Adrenal gland (tissue), 12 donors: ENCODE data around the gene GMDS. TPM values are rescaled to one million over a fixed set of nuclear protein-coding genes. Genes with fewer than 3 reads are reported as not detected.

Source experiments
- DNase-seq, 7 donors: peaks; one replicate each; pipeline ENCODE4 v3.0.0-alpha.2; 2019 to 2020
- H3K27ac ChIP-seq, 5 donors: fragments of 200-600 bp; sonication (generic) in 4 of 5; 1 replicate in 3 of 5; 2 replicates in 2 of 5; pipeline versions ENCODE4 v1.5.1 to v1.8.0; 2016 to 2020; ENCODE audit warnings: mild to moderate bottlenecking in 1 of 5
- H3K27me3 ChIP-seq: fragments of 200-600 bp; 2 replicates; pipeline ENCODE4 v1.8.0; 2021
- H3K36me3 ChIP-seq, 2 donors: fragments of 200-600 bp; replicated peaks in 1 of 2; 1 replicate in 1 of 2; 2 replicates in 1 of 2; pipeline versions ENCODE4 v1.5.1 to v1.8.0; 2018 to 2022
- H3K4me1 ChIP-seq, 2 donors: fragments of 200-600 bp; replicated peaks in 1 of 2; 1 replicate in 1 of 2; 2 replicates in 1 of 2; pipeline versions ENCODE4 v1.5.1 to v1.8.0; 2018 to 2021
- H3K4me3 ChIP-seq, 4 donors: fragments of 200-600 bp; sonication (generic) in 3 of 4; one replicate each; pipeline ENCODE4 v1.5.1; 2016 to 2018
- H3K9me3 ChIP-seq, 3 donors: fragments of 200-600 bp; sonication (generic) in 1 of 3; replicated peaks in 1 of 3; 1 replicate in 2 of 3; 2 replicates in 1 of 3; pipeline versions ENCODE4 v1.5.1 to v1.8.0; 2016 to 2021
- CTCF ChIP-seq, 6 experiments: fragments of 450-650 bp in 4 of 6; fragments of 200-600 bp in 2 of 6; sonication (generic) in 1 of 6; IDR thresholded peaks; 1 replicate in 5 of 6; 2 replicates in 1 of 6; pipeline versions ENCODE4 v1.5.1 to v1.8.0; 2016 to 2021; ENCODE audit warnings: antibody characterized with exemption in 6 of 6, mild to moderate bottlenecking in 2 of 6, moderate library complexity in 1 of 6
- POLR2A ChIP-seq, 2 donors: fragments of 450-650 bp; IDR thresholded peaks; one replicate each; pipeline ENCODE4 v1.6.1; 2017; ENCODE audit warnings: antibody characterized with exemption in 2 of 2, mild to moderate bottlenecking in 2 of 2, moderate library complexity in 1 of 2
- WGBS, 4 donors: extraction: QIAGEN DNeasy Blood & Tissue Kit in 2 of 4; methylation state at CpG; one replicate each; pipeline versions ENCODE4 v1.1.5 to v1.1.7; 2013 to 2017; 5-methylcytosine and 5-hydroxymethylcytosine counted together
- intact Hi-C, 2 donors: fragments of 100-400 bp; cut with DNase I; formaldehyde crosslinking; loops; one replicate each; pipeline versions ENCODE4 v1.14.1 to v1.15.0; 2022 to 2023
- polyA plus RNA-seq, 3 donors: library from polyadenylated mRNA; stranded (reverse); fragments of 200-250 nt in 2 of 3; fragments of 350-450 nt in 1 of 3; fragmentation: Illumina TruSeq in 1 of 3; extraction: RNeasy Lipid Tissue Mini Kit (QIAGEN cat#74804) in 1 of 3; gene quantifications; one replicate each; pipeline ENCODE4 v1.2.3, GENCODE V29; 2013 to 2014
- total RNA-seq, 9 donors: library from RNA; depleted of rRNA in 4 of 9; stranded (reverse); fragments of >200 nt in 4 of 9; fragments of 120-200 nt in 1 of 9; fragmentation: NEBNext Ultra II Directional in 1 of 9; extraction: Animal tissue kit (Norgen Biotek cat#: 25700) in 1 of 9; gene quantifications; one replicate each; pipeline versions ENCODE4 v1.1.0 to v1.2.4, GENCODE V29; 2013 to 2023
- donor health status: healthy with polysubstance abuse.
- donor health status: Bipolar disorder and iron deficiency.
- donor health status: DM: yes; HTN: yes; CAD: no.
- donor health status: DM: no; HTN: no; CAD: no.
- donor health status: DM: no; HTN: no; CAD: no.
- donor health status: DM: yes; HTN: yes; CAD: no.

Gene GMDS
- total and polyA plus RNA-seq, 12 donors = 8.5 to 39.2 (median 15.2) TPM

- Histone ChIP-seq H3K4me3 (no peak overlapping the region), H3K4me1 (no peaks in the 10 kb centered on the region), H3K27me3 (no peaks in the 10 kb centered on the region), H3K27ac (no peak overlapping the region), H3K36me3 (no peaks in the 10 kb centered on the region), H3K9me3 (no peaks in the 10 kb centered on the region)
- intact Hi-C loops = no loop called here
- 42 to 52% (median 45%) methylated on average over 2 of the region's 2 CpGs for WGBS, 4 donors
- TF ChIP-seq CTCF (IDR thresholded peaks at IDR 0.05) (no peak), POLR2A (IDR thresholded peaks at IDR 0.05) (no peak)
- no peak for DNase-seq
These were observed 315.0 kb downstream of the GMDS start for GRCh38 chr6:1930356-1930755.

GRCh38 chr6:1929931-1930330 is 315.5 kb downstream of the GMDS start:
- H3K27ac ChIP-seq = no peak overlapping the region
- 83 to 88% (median 84%) methylated on average over 9 of the region's 9 CpGs for WGBS, 4 donors

GRCh38 chr6:1925743-1926430 is 319.5 kb downstream of the GMDS start:
- no peak for TF ChIP-seq POLR2A (IDR thresholded peaks at IDR 0.05)
- intact Hi-C loops = no loop called here
- Histone ChIP-seq H3K9me3 (no peaks in the 10 kb centered on the region), H3K27me3 (no peaks in the 10 kb centered on the region), H3K4me3 (no peak overlapping the region), H3K36me3 (no peaks in the 10 kb centered on the region), H3K27ac (no peak overlapping the region), H3K4me1 (no peaks in the 10 kb centered on the region)
- DNase-seq = no peak
- WGBS, 4 donors = 88 to 98% (median 94%) methylated on average over 10 of the region's 10 CpGs

More at GRCh38 chr6:1929931-1930330, 315.5 kb downstream of the GMDS start:
- H3K36me3 ChIP-seq = no peaks in the 10 kb centered on the region
- H3K9me3 ChIP-seq = no peaks in the 10 kb centered on the region
- TF ChIP-seq POLR2A (IDR thresholded peaks at IDR 0.05) (no peak), CTCF (IDR thresholded peaks at IDR 0.05) (no peak)
- no peak overlapping the region for H3K4me3 ChIP-seq
- DNase-seq = no peak
- H3K4me1 ChIP-seq = no peaks in the 10 kb centered on the region
- intact Hi-C loops = no loop called here
- H3K27me3 ChIP-seq = no peaks in the 10 kb centered on the region

- H3K4me3 ChIP-seq = no peak overlapping the region
- H3K27ac ChIP-seq = no peak overlapping the region
- H3K27me3 ChIP-seq = no peaks in the 10 kb centered on the region
- 94 to 96% (median 96%) methylated on average over 14 of the region's 14 CpGs for WGBS, 4 donors
- no peaks in the 10 kb centered on the region for H3K36me3 ChIP-seq
- H3K9me3 ChIP-seq = no peaks in the 10 kb centered on the region
- no peaks in the 10 kb centered on the region for H3K4me1 ChIP-seq
- TF ChIP-seq POLR2A (IDR thresholded peaks at IDR 0.05) (no peak), CTCF (IDR thresholded peaks at IDR 0.05) (no peak)
- DNase-seq = no peak
- intact Hi-C loops = no loop called here
These were observed 322.0 kb downstream of the GMDS start for GRCh38 chr6:1923449-1923848.
